NT2/D1 (cell line): Measurements from ENCODE around the gene RSPO4.

Experiments used
- YY1 ChIP-seq: IDR thresholded peaks from 2 replicates; pipeline ENCODE4 v1.6.1; 2011; ENCODE audit not compliant: insufficient read length, insufficient read depth
- ZNF274 ChIP-seq: IDR thresholded peaks from 2 replicates; pipeline ENCODE4 v1.6.1; 2011; ENCODE audit warnings: mild to moderate bottlenecking, low read depth, low read length

- TF ChIP-seq YY1 = no peak
- no peak for TF ChIP-seq ZNF274
Measured at GRCh38 chr20:972256-972655, 29.9 kb downstream of the RSPO4 start.
